Measurements from ENCODE around the gene TEX14.
"Not testable (repeated sequence)": the region's sequence is repeated elsewhere in the genome, so short reads cannot be mapped to it uniquely, and the experiment has no call there.

The TEX14 gene

GRCh38 chr17:58688521-58688920 lies 3.3 kb downstream of the TEX14 start:
- DNase-seq (ENCODE audit: low spot score): no peak

GRCh38 chr17:58686980-58687379 lies 4.9 kb downstream of the TEX14 start:
- DNase-seq (ENCODE audit: low spot score): no peak

GRCh38 chr17:58684462-58684861 lies 7.4 kb downstream of the TEX14 start:
- DNase-seq (ENCODE audit: low spot score): not testable (repeated sequence)

GRCh38 chr17:58684003-58684402 lies 7.8 kb downstream of the TEX14 start:
- DNase-seq (ENCODE audit: low spot score): no peak

GRCh38 chr17:58680038-58680369 lies 11.8 kb downstream of the TEX14 start:
- DNase-seq (ENCODE audit: low spot score): no peak

GRCh38 chr17:58679263-58680037 lies 12.4 kb downstream of the TEX14 start:
- DNase-seq (ENCODE audit: low spot score): no peak

GRCh38 chr17:58678287-58678686 lies 13.6 kb downstream of the TEX14 start:
- not testable (repeated sequence) for DNase-seq (ENCODE audit: low spot score)

- DNase-seq (ENCODE audit: low spot score): no peak
Observed at GRCh38 chr17:58677194-58677880, 14.5 kb downstream of the TEX14 start.

- DNase-seq (ENCODE audit: low spot score): no peak
Observed at GRCh38 chr17:58671969-58672368, 19.9 kb downstream of the TEX14 start.

GRCh38 chr17:58669853-58670252 lies 22.0 kb downstream of the TEX14 start:
- DNase-seq (ENCODE audit: low spot score): no peak

GRCh38 chr17:58668598-58668935 lies 23.3 kb downstream of the TEX14 start:
- DNase-seq (ENCODE audit: low spot score): no peak

- no peak for DNase-seq (ENCODE audit: low spot score)
Observed at GRCh38 chr17:58667934-58668597, 23.8 kb downstream of the TEX14 start.

GRCh38 chr17:58666858-58667267 lies 25.0 kb downstream of the TEX14 start:
- peak; percentile 23 for DNase-seq (ENCODE audit: low spot score)

- no peak for DNase-seq (ENCODE audit: low spot score)
Observed at GRCh38 chr17:58665946-58666857, 25.6 kb downstream of the TEX14 start.

GRCh38 chr17:58664302-58664701 lies 27.5 kb downstream of the TEX14 start:
- no peak for DNase-seq (ENCODE audit: low spot score)

- no peak for DNase-seq (ENCODE audit: low spot score)
Observed at GRCh38 chr17:58661499-58661898, 30.3 kb downstream of the TEX14 start.

GRCh38 chr17:58660621-58661020 lies 31.2 kb downstream of the TEX14 start:
- DNase-seq (ENCODE audit: low spot score): no peak

GRCh38 chr17:58659714-58660084 lies 32.1 kb downstream of the TEX14 start:
- not testable (repeated sequence) for DNase-seq (ENCODE audit: low spot score)

- DNase-seq (ENCODE audit: low spot score): peak; percentile 83
Observed at GRCh38 chr17:58658804-58659713, 32.8 kb downstream of the TEX14 start.

GRCh38 chr17:58657962-58658803 lies 33.7 kb downstream of the TEX14 start:
- DNase-seq (ENCODE audit: low spot score): not testable (repeated sequence)
